Natural killer cell (primary cell): Measurements from ENCODE around the gene TVP23C. TPM values are rescaled to one million over a fixed set of nuclear protein-coding genes. Genes with fewer than 3 reads are reported as not detected.

Experiments
- ATAC-seq, 3 donors: fragments of 150-1000 bp in 2 of 3; fragments of 200-7000 bp in 1 of 3; cut with Tn5 transposase; 1 replicate in 1 of 3; 2 replicates in 2 of 3; pipeline ENCODE4 v1.10.0; 2021; ENCODE audit warnings: mild to moderate bottlenecking in 2 of 3, moderate library complexity in 2 of 3
- DNase-seq, 2 donors: peaks; one replicate each; pipeline versions ENCODE4 v3.0.0 to v3.0.0-alpha.2; 2013 to 2021; ENCODE audit warnings: mixed read lengths in 1 of 2
- H3K27ac ChIP-seq: one replicate; pipeline ENCODE4 v1.5.1; 2013; ENCODE audit warnings: mild to moderate bottlenecking, low read length
- H3K27me3 ChIP-seq: one replicate; pipeline ENCODE4 v1.6.1; 2013; ENCODE audit warnings: low read length; ENCODE audit not compliant: control insufficient read depth, insufficient read depth
- H3K36me3 ChIP-seq: one replicate; pipeline ENCODE4 v1.6.1; 2013; ENCODE audit warnings: low read length; ENCODE audit not compliant: control insufficient read depth, insufficient read depth
- H3K4me1 ChIP-seq: one replicate; pipeline ENCODE4 v1.6.1; 2013; ENCODE audit warnings: low read length; ENCODE audit not compliant: control insufficient read depth, insufficient read depth
- H3K4me3 ChIP-seq: one replicate; pipeline ENCODE4 v1.5.1; 2013; ENCODE audit warnings: low read length
- H3K9me3 ChIP-seq: one replicate; pipeline ENCODE4 v1.6.1; 2013; ENCODE audit warnings: low read length; ENCODE audit not compliant: control insufficient read depth, insufficient read depth
- H3K27ac Mint-ChIP-seq, 2 donors: one replicate each; pipeline ENCODE4 v1.8.0; 2022; ENCODE audit warnings: mild to moderate bottlenecking in 2 of 2, mixed read lengths in 2 of 2, moderate library complexity in 1 of 2
- H3K27me3 Mint-ChIP-seq, 2 donors: one replicate each; pipeline ENCODE4 v1.8.0; 2022; ENCODE audit warnings: low read depth in 2 of 2, mixed read lengths in 2 of 2
- H3K36me3 Mint-ChIP-seq: one replicate; pipeline ENCODE4 v1.8.0; 2022; ENCODE audit warnings: mixed read lengths
- H3K4me1 Mint-ChIP-seq, 2 donors: one replicate each; pipeline ENCODE4 v1.8.0; 2022; ENCODE audit warnings: mixed read lengths in 2 of 2
- H3K4me3 Mint-ChIP-seq: one replicate; pipeline ENCODE4 v1.8.0; 2022; ENCODE audit warnings: mild to moderate bottlenecking, moderate library complexity, mixed read lengths
- H3K9me3 Mint-ChIP-seq, 2 donors: one replicate each; pipeline ENCODE4 v1.8.0; 2022; ENCODE audit warnings: mixed read lengths in 2 of 2
- CTCF ChIP-seq: fragments of 200-600 bp; IDR thresholded peaks from one replicate; pipeline ENCODE4 v1.8.0; 2022; ENCODE audit warnings: antibody characterized with exemption
- WGBS: methylation state at CpG from one replicate; pipeline ENCODE4 v1.1.7; 2013; ENCODE audit warnings: missing lambda C conversion rate; ENCODE audit not compliant: insufficient coverage; 5-methylcytosine and 5-hydroxymethylcytosine counted together
- intact Hi-C: fragments of 100-400 bp; cut with micrococcal nuclease; formaldehyde crosslinking; loops from one replicate; pipeline ENCODE4 v1.14.2; 2022
- total RNA-seq, 4 donors: library from RNA; stranded (reverse); fragments of 120-200 nt in 1 of 4; gene quantifications; one replicate each; pipeline versions ENCODE4 v1.2.3 to v1.2.4, GENCODE V29; 2013 to 2022

TVP23C gene
- total RNA-seq, 3 donors from 2014 or later (not counting 1 experiment from before 2014, with no cell fraction given): 28.2 to 45.4 (median 40.4) TPM

GRCh38 chr17:15465045-15465701, 98.1 kb downstream of the TVP23C start:
- no peaks in the 10 kb centered on the region for H3K27me3 Mint-ChIP-seq
- no peaks in the 10 kb centered on the region for H3K36me3 Mint-ChIP-seq
- intact Hi-C loops: no loop called here
- H3K4me1 Mint-ChIP-seq: peaks cover 0 to under 1% of the 10 kb centered on the region in 2 donors
- Histone ChIP-seq H3K27ac (no peak overlapping the region), H3K4me1 (no peaks in the 10 kb centered on the region), H3K36me3 (no peaks in the 10 kb centered on the region), H3K4me3 (no peak overlapping the region), H3K27me3 (no peaks in the 10 kb centered on the region), H3K9me3 (no peaks in the 10 kb centered on the region)
- no peaks in the 10 kb centered on the region for H3K9me3 Mint-ChIP-seq
- 91% methylated on average over 2 of the region's 2 CpGs for WGBS
- TF ChIP-seq CTCF: no peak
- H3K27ac Mint-ChIP-seq: no peak overlapping the region
- ATAC-seq: no peak
- DNase-seq: no peak
- no peak overlapping the region for H3K4me3 Mint-ChIP-seq

GRCh38 chr17:15464231-15464985, 98.9 kb downstream of the TVP23C start:
- no peak overlapping the region for H3K4me3 Mint-ChIP-seq

GRCh38 chr17:15462976-15463772, 100.1 kb downstream of the TVP23C start:
- Histone ChIP-seq H3K4me1 (no peaks in the 10 kb centered on the region), H3K4me3 (no peak overlapping the region), H3K27me3 (no peaks in the 10 kb centered on the region), H3K36me3 (no peaks in the 10 kb centered on the region), H3K27ac (no peak overlapping the region), H3K9me3 (no peaks in the 10 kb centered on the region)
- no peak for DNase-seq
- no peak for ATAC-seq
- Mint-ChIP-seq H3K27ac (no peak overlapping the region), H3K4me3 (no peak overlapping the region), H3K4me1 (peaks cover 0 to 5% of the 10 kb centered on the region in 2 donors), H3K36me3 (no peaks in the 10 kb centered on the region), H3K27me3 (no peaks in the 10 kb centered on the region), H3K9me3 (no peaks in the 10 kb centered on the region)
- intact Hi-C loops: no loop called here
- no peak for TF ChIP-seq CTCF
- WGBS: 96% methylated on average over 9 of the region's 11 CpGs

More at GRCh38 chr17:15464231-15464985, 98.9 kb downstream of the TVP23C start:
- no peaks in the 10 kb centered on the region for H3K9me3 ChIP-seq
- ATAC-seq (no peak), DNase-seq (no peak)
- no peaks in the 10 kb centered on the region for H3K36me3 ChIP-seq
- 94% methylated on average over 11 of the region's 11 CpGs for WGBS
- Mint-ChIP-seq H3K4me1 (peaks cover 0 to 5% of the 10 kb centered on the region in 2 donors), H3K27me3 (no peaks in the 10 kb centered on the region), H3K9me3 (no peaks in the 10 kb centered on the region), H3K27ac (no peak overlapping the region), H3K36me3 (no peaks in the 10 kb centered on the region)
- H3K4me1 ChIP-seq: no peaks in the 10 kb centered on the region
- intact Hi-C loops: no loop called here
- H3K27ac ChIP-seq: no peak overlapping the region
- no peaks in the 10 kb centered on the region for H3K27me3 ChIP-seq
- no peak overlapping the region for H3K4me3 ChIP-seq
- no peak for TF ChIP-seq CTCF
